GM12801 (cell line): Measurements from ENCODE around the gene SLC29A1.

Experiments used
- CTCF ChIP-seq: IDR thresholded peaks from one replicate; pipeline ENCODE4 v1.5.1; 2011; ENCODE audit warnings: control low read depth; ENCODE audit not compliant: insufficient read length; ENCODE audit errors: extremely low read depth

SLC29A1 gene

DNA sequence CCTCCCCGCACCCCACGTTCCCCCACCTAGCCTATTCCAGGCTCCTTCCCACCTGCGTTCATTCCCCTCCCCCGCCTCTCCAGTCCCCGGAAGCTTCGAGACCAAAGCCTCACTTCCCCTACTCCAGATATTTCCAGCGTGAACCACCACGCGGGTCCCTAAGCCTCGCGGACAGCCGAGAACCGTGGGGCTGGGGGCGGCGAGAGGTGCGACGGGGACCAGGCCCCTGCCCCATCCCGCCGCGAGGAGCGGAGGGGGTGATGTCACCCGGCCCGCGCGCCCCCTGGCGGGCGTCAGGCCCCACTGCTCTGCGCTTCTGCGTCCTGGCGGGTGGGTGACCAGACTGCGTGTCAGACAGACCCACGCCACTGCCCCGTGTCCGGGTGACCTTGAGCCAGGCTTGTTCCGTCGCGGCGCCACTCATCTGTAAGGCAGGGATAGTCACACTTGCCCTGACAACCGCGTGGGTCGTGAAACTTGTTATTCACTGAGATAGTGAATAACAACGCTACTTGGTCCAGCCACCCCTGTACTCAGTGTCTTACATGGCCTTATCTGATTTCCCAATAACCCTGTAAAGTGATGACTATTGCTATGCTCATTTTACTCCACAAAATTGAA is 14.5 kb downstream of the SLC29A1 start:
- peak; percentile 2 for TF ChIP-seq CTCF

GRCh38 chr6:44238687-44239350 is 15.4 kb downstream of the SLC29A1 start:
- no peak for TF ChIP-seq CTCF

DNA sequence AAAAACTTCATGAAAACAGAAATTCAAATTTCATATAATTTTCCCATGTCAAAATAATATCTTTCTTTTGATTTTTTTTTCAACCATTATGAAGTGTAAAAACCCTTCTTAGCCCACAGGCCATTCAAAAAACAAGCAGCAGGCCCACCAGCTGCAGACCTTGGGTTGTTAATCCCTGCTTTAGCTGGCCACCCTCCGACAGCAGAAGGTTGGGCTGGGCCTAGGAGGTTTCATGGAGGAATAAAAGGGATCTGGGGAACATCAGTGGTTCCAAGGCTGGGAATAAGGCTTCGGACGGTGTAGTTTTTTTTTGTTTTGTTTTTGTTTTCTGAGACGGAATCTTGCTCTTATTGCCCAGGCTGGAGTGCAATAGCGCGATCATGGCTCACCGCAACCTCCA is 19.9 kb downstream of the SLC29A1 start:
- no peak for TF ChIP-seq CTCF

GRCh38 chr6:44245391-44245911 is 22.1 kb downstream of the SLC29A1 start:
- no peak for TF ChIP-seq CTCF

DNA sequence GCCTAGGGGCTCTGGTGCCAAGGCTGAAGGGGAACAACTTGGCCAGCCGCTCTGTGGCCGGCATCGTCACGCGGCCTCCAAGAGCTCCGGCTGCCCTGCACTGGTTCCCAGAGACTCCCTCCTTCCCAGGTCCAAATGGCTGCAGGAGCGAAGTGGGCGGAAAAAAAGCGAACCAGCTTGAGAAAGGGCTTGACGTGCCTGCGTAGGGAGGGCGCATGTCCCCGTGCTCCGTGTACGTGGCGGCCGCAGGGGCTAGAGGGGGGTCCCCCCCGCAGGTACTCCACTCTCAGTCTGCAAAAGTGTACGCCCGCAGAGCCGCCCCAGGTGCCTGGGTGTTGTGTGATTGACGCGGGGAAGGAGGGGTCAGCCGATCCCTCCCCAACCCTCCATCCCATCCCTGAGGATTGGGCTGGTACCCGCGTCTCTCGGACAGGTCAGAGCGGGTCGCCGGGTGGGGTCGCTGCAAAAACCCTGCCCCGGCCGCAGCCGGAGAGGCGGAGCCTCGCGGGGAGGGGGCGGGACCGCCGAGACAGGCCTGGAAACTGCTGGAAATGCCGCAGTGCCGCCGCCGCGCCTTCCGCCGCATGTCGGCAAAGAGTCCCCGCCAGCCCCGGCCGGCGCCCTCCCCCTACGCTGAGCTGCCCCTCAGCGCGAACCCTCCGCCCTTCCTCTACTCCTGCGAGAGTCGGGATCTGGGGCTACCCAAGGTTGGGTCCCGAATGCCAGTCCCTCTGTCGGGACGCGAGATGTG is 22.7 kb downstream of the SLC29A1 start:
- TF ChIP-seq CTCF, result no peak

GRCh38 chr6:44246663-44247337 is 23.4 kb downstream of the SLC29A1 start, which contains the start of gene HSP90AB1:
HSP90AB1 (plus strand) TSS chr6:44247101; CDS start chr6:44248630, 1,529 bp downstream.
- no peak for TF ChIP-seq CTCF
